Bone marrow (tissue), 2 donors: ENCODE data around the gene TNFRSF14.
A peak's percentile ranks its signal among the peaks of the same experiment; 100 is the strongest.
"Not testable (repeated sequence)": the region's sequence is repeated elsewhere in the genome, so short reads cannot be mapped to it uniquely, and the experiment has no call there.

ENCODE experiments used
- DNase-seq, 2 donors: peaks; one replicate each; lab custom pipeline; 2025; lab: John Stamatoyannopoulos, UW

TNFRSF14 gene

GRCh38 chr1:2569060-2569459, 12.9 kb downstream of the TNFRSF14 start:
- no peak for DNase-seq

- not testable (repeated sequence) for DNase-seq
Observed at GRCh38 chr1:2569703-2570102, 13.5 kb downstream of the TNFRSF14 start.

GRCh38 chr1:2570332-2570731, 14.2 kb downstream of the TNFRSF14 start:
- DNase-seq: no peak

GRCh38 chr1:2571348-2571747, 15.2 kb downstream of the TNFRSF14 start:
- no peak for DNase-seq

GRCh38 chr1:2573250-2573920, 17.2 kb downstream of the TNFRSF14 start:
- no peak for DNase-seq

- no peak for DNase-seq
Observed at GRCh38 chr1:2574350-2574749, 18.2 kb downstream of the TNFRSF14 start.

- no peak for DNase-seq
Observed at GRCh38 chr1:2575801-2576663, 19.9 kb downstream of the TNFRSF14 start.

GRCh38 chr1:2577565-2578075, 21.4 kb downstream of the TNFRSF14 start:
- not testable (repeated sequence) for DNase-seq

- no peak for DNase-seq
Observed at GRCh38 chr1:2578758-2579118, 22.6 kb downstream of the TNFRSF14 start.

- no peak for DNase-seq
Observed at GRCh38 chr1:2580691-2581090, 24.5 kb downstream of the TNFRSF14 start.

- no peak for DNase-seq
Observed at GRCh38 chr1:2582391-2582790, 26.2 kb downstream of the TNFRSF14 start.

- DNase-seq: no peak
Observed at GRCh38 chr1:2583331-2583791, 27.2 kb downstream of the TNFRSF14 start.

GRCh38 chr1:2583871-2584351, 27.7 kb downstream of the TNFRSF14 start:
- no peak for DNase-seq

GRCh38 chr1:2584686-2585317, 28.6 kb downstream of the TNFRSF14 start:
- DNase-seq: no peak

- DNase-seq: peak; percentile 50 to 83
Observed at GRCh38 chr1:2585318-2586092, 29.3 kb downstream of the TNFRSF14 start.

- DNase-seq: peak; percentile 92 to 95
Observed at GRCh38 chr1:2586154-2587070, 30.2 kb downstream of the TNFRSF14 start, which contains the start of gene PRXL2B. PRXL2B (plus strand) TSS chr1:2586777; CDS start chr1:2586886, 109 bp downstream.

- no peak for DNase-seq
Observed at GRCh38 chr1:2587071-2587859, 31.1 kb downstream of the TNFRSF14 start.

- no peak for DNase-seq
Observed at GRCh38 chr1:2587860-2588571, 31.8 kb downstream of the TNFRSF14 start.
